BE2C (cell line): ENCODE data around the gene EPB41L1.

ENCODE experiments used
- DNase-seq: peaks from one replicate; pipeline ENCODE4 v3.0.0-alpha.2; 2020
- H3K27me3 ChIP-seq: fragments of 250-450 bp; sonication (Bioruptor Pico); 2 replicates; pipeline ENCODE4 v1.5.1; 2020; ENCODE audit warnings: mild to moderate bottlenecking
- H3K36me3 ChIP-seq: fragments of 250-450 bp; sonication (Bioruptor Pico); 2 replicates; pipeline ENCODE4 v1.5.1; 2020; ENCODE audit warnings: mild to moderate bottlenecking
- H3K4me1 ChIP-seq: fragments of 250-450 bp; sonication (Bioruptor Pico); 2 replicates; pipeline ENCODE4 v1.5.1; 2020
- H3K4me3 ChIP-seq: 2 replicates; pipeline ENCODE4 v1.5.1; 2011; ENCODE audit warnings: low read depth, low read length
- H3K9me3 ChIP-seq: fragments of 250-450 bp; sonication (Bioruptor Pico); 2 replicates; pipeline ENCODE4 v1.5.1; 2020
- CTCF ChIP-seq: IDR thresholded peaks from 2 replicates; pipeline ENCODE4 v1.5.1; 2012; ENCODE audit warnings: mild to moderate bottlenecking, low read depth, low read length

Gene EPB41L1

GRCh38 chr20:36162272-36162966, 7.9 kb downstream of the EPB41L1 start:
- peak; percentile 95 for DNase-seq
- H3K9me3 ChIP-seq, result no peaks in the 10 kb centered on the region
- H3K4me3 ChIP-seq, result peak overlapping the region; percentile 48
- TF ChIP-seq CTCF, result 0 out of 2 replicates have a peak, but pooled peaks have one; percentile 5
- H3K27me3 ChIP-seq, result no peaks in the 10 kb centered on the region
- H3K4me1 ChIP-seq, result peaks cover 8% of the 10 kb centered on the region
- no peaks in the 10 kb centered on the region for H3K36me3 ChIP-seq

- Histone ChIP-seq H3K9me3 (no peaks in the 10 kb centered on the region), H3K27me3 (no peaks in the 10 kb centered on the region), H3K4me1 (peaks cover 3% of the 10 kb centered on the region), H3K4me3 (no peak overlapping the region), H3K36me3 (no peaks in the 10 kb centered on the region)
- no peak for DNase-seq
- TF ChIP-seq CTCF, result no peak
These were observed 13.5 kb downstream of the EPB41L1 start for GRCh38 chr20:36167902-36168503.

GRCh38 chr20:36170542-36171215, 16.1 kb downstream of the EPB41L1 start:
- Histone ChIP-seq H3K27me3 (no peaks in the 10 kb centered on the region), H3K4me1 (peaks cover 7% of the 10 kb centered on the region), H3K4me3 (no peak overlapping the region), H3K9me3 (no peaks in the 10 kb centered on the region), H3K36me3 (no peaks in the 10 kb centered on the region; the same call in 1 of the 2 replicates)
- no peak for TF ChIP-seq CTCF
- no peak for DNase-seq

GRCh38 chr20:36173451-36173933, 19.0 kb downstream of the EPB41L1 start:
- DNase-seq, result peak; percentile 67

GRCh38 chr20:36175016-36175415, 20.5 kb downstream of the EPB41L1 start:
- H3K36me3 ChIP-seq, result peaks cover 8% of the 10 kb centered on the region
- TF ChIP-seq CTCF, result no peak
- H3K9me3 ChIP-seq, result no peaks in the 10 kb centered on the region
- peak; percentile 59 for DNase-seq
- no peaks in the 10 kb centered on the region for H3K27me3 ChIP-seq
- peaks cover 7% of the 10 kb centered on the region for H3K4me1 ChIP-seq
- H3K4me3 ChIP-seq, result no peak overlapping the region

More at GRCh38 chr20:36173451-36173933, 19.0 kb downstream of the EPB41L1 start:
- peaks cover 7% of the 10 kb centered on the region for H3K4me1 ChIP-seq
- no peak for TF ChIP-seq CTCF
- H3K36me3 ChIP-seq, result peaks cover 3% of the 10 kb centered on the region
- H3K27me3 ChIP-seq, result no peaks in the 10 kb centered on the region
- no peak overlapping the region for H3K4me3 ChIP-seq
- no peaks in the 10 kb centered on the region for H3K9me3 ChIP-seq
